PFSK-1 (cell line): Measurements from ENCODE around the gene EN1.

Experiments
- FOXP2 ChIP-seq: optimal IDR thresholded peaks from 2 replicates; pipeline ENCODE3; 2011; ENCODE audit warnings: borderline replicate concordance, control low read depth, inconsistent platforms; ENCODE audit not compliant: insufficient read depth; ENCODE audit errors: extremely low read length, extremely low read depth
- POLR2AphosphoS5 ChIP-seq: IDR thresholded peaks from 2 replicates; pipeline ENCODE4 v1.6.1; 2012; ENCODE audit warnings: low read depth, mild to moderate bottlenecking, control low read depth, low read length, moderate library complexity
- SIN3A ChIP-seq: IDR thresholded peaks from 2 replicates; pipeline ENCODE4 v1.6.1; 2012; ENCODE audit warnings: mild to moderate bottlenecking, low read length, moderate library complexity, borderline replicate concordance; ENCODE audit not compliant: insufficient read depth
- TAF1 ChIP-seq: IDR thresholded peaks from 2 replicates; pipeline ENCODE4 v1.6.1; 2012; ENCODE audit warnings: low read length, control low read depth, borderline replicate concordance; ENCODE audit not compliant: insufficient read depth
- TF ChIP-seq, protein P1 (sequence below), 2 experiments: IDR thresholded peaks; 2 replicates each; pipeline versions ENCODE4 v1.6.1 to v1.8.0; 2011 to 2012; ENCODE audit warnings: low read depth in 2 of 2, low read length in 2 of 2, control low read depth in 1 of 2, inconsistent platforms in 1 of 2, mild to moderate bottlenecking in 1 of 2, moderate library complexity in 1 of 2; ENCODE audit not compliant: insufficient read depth in 1 of 2

GRCh38 chr2:118813601-118814339, 33.7 kb downstream of the EN1 start:
- TF ChIP-seq POLR2AphosphoS5 (no peak), SIN3A (no peak), TAF1 (no peak), FOXP2 (no peak)
- TF ChIP-seq, protein P1, sequence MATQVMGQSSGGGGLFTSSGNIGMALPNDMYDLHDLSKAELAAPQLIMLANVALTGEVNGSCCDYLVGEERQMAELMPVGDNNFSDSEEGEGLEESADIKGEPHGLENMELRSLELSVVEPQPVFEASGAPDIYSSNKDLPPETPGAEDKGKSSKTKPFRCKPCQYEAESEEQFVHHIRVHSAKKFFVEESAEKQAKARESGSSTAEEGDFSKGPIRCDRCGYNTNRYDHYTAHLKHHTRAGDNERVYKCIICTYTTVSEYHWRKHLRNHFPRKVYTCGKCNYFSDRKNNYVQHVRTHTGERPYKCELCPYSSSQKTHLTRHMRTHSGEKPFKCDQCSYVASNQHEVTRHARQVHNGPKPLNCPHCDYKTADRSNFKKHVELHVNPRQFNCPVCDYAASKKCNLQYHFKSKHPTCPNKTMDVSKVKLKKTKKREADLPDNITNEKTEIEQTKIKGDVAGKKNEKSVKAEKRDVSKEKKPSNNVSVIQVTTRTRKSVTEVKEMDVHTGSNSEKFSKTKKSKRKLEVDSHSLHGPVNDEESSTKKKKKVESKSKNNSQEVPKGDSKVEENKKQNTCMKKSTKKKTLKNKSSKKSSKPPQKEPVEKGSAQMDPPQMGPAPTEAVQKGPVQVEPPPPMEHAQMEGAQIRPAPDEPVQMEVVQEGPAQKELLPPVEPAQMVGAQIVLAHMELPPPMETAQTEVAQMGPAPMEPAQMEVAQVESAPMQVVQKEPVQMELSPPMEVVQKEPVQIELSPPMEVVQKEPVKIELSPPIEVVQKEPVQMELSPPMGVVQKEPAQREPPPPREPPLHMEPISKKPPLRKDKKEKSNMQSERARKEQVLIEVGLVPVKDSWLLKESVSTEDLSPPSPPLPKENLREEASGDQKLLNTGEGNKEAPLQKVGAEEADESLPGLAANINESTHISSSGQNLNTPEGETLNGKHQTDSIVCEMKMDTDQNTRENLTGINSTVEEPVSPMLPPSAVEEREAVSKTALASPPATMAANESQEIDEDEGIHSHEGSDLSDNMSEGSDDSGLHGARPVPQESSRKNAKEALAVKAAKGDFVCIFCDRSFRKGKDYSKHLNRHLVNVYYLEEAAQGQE (IDR thresholded peaks at IDR 0.05; ENCODE audit: insufficient read depth in 1 of 2, low read depth in 2 of 2, low read length in 2 of 2), result no peak
